Measurements from ENCODE around the gene TMEM198.
A peak's percentile ranks its signal among the peaks of the same experiment; 100 is the strongest.

TMEM198 gene

DNA sequence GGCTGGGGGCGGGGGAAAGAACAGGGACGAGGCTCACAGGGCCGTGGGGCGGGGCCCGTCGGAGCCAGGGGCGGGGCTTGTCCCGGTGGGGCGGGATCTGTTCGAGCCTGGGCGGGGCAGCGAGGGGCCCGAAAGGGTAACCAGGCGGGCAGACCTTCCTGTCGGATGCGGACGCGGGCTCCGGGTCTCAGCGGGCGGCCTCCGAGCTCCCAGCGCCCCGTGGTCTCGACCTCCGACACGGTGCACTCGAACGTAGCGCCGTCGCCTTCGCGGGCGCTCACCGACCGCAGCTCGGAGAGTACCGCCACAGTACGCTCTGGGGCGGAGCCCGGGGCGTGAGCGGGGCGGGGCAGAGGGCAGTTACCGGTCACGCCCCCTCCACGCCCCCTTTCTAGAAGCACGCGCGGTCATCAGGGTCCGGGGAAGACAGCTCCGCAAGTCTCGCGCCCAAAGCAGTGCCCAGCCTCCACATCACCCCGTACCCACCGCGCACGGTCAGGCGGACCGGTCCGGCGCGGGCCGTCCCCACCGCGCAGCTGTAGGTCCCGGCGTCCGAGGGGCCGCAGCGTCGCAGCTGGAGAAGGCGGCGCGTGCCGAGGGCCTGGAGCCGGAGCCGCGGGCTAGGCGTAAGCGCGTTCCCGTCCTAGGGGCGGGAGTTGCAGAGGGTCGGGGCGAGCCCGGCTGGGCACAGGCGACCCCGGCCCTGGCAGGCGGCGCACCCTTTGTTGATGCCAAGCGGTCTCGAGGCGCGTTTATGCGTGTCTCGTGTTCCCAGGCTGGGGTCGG, 8.7 kb downstream of the TMEM198 start:
- peak; percentile 65 for DNase-seq (ENCODE audit: low read depth)
- H3K4me3 ChIP-seq (ENCODE audit: control insufficient read depth, low read depth, low read length) = peak overlapping the region; percentile 55
- TF ChIP-seq, protein P1, sequence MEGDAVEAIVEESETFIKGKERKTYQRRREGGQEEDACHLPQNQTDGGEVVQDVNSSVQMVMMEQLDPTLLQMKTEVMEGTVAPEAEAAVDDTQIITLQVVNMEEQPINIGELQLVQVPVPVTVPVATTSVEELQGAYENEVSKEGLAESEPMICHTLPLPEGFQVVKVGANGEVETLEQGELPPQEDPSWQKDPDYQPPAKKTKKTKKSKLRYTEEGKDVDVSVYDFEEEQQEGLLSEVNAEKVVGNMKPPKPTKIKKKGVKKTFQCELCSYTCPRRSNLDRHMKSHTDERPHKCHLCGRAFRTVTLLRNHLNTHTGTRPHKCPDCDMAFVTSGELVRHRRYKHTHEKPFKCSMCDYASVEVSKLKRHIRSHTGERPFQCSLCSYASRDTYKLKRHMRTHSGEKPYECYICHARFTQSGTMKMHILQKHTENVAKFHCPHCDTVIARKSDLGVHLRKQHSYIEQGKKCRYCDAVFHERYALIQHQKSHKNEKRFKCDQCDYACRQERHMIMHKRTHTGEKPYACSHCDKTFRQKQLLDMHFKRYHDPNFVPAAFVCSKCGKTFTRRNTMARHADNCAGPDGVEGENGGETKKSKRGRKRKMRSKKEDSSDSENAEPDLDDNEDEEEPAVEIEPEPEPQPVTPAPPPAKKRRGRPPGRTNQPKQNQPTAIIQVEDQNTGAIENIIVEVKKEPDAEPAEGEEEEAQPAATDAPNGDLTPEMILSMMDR (conservative IDR thresholded peaks at IDR 0.05; ENCODE audit: control insufficient read depth, insufficient read depth, low read depth, low read length) = no peak

DNA sequence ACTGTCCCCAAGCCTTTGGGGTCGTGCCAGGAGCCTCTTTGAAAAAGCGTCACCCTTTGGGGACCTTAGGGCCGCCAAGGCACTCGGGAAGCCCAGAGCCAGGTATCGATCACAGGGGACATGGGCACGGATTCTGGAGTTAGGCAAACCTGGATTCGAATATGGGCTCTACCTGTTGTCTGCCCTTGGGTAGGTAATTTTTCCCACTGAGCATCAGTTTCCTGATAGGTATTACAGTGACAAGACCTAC, 9.3 kb downstream of the TMEM198 start:
- TF ChIP-seq, protein P1 (conservative IDR thresholded peaks at IDR 0.05; ENCODE audit: control insufficient read depth, insufficient read depth, low read depth, low read length) = no peak
- DNase-seq (ENCODE audit: low read depth) = no peak
- H3K4me3 ChIP-seq (ENCODE audit: control insufficient read depth, low read depth, low read length) = no peak overlapping the region

DNA sequence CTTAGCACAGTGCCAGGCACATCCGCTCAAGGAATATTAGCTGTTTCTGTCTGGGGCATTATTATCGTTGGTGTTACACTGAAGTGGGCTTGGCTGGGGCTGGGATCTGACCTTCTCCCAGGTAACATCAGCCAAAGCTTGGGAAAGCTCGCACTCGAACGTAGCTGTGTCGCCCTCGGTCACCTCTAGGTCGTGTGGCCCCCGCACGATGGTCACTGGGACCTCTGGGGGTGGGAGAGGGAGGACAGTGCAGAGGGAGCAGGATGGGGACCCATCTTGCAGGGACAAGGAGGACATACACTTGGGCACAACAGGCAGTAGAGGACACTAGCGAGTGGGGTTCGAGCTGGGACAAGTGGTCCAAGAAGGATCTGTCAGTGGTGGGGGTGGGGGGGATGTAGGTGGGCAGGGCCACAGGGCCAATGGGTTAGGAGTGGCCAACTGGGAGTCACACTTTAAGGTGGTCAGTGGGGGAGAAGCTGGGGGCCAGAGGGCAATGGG, 9.7 kb downstream of the TMEM198 start:
- no peak for DNase-seq (ENCODE audit: low read depth)
- no peak overlapping the region for H3K4me3 ChIP-seq (ENCODE audit: control insufficient read depth, low read depth, low read length)
- TF ChIP-seq, protein P1 (conservative IDR thresholded peaks at IDR 0.05; ENCODE audit: control insufficient read depth, insufficient read depth, low read depth, low read length) = no peak

DNA sequence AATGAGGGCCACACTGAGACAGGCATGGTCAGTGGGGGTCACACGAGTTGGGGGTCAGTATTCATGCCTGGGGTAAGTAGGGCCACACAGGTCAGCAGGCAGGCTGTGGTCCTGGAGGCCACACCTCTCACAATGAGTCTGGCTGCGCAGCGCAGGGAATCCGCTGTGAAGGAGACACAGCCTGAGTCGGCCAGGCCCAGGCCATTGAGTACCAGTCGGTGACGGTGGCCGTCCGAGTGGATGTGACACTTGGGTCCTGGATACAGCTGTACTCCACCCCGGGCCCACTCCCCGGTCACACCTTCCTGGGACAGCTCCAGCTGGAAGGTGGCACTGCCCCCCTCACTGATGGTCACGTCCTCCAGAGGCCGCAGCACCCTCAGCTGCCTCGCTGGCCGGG, 10.5 kb downstream of the TMEM198 start:
- no peak overlapping the region for H3K4me3 ChIP-seq (ENCODE audit: control insufficient read depth, low read depth, low read length)
- DNase-seq (ENCODE audit: low read depth) = no peak
- TF ChIP-seq, protein P1 (conservative IDR thresholded peaks at IDR 0.05; ENCODE audit: control insufficient read depth, insufficient read depth, low read depth, low read length) = no peak

DNA sequence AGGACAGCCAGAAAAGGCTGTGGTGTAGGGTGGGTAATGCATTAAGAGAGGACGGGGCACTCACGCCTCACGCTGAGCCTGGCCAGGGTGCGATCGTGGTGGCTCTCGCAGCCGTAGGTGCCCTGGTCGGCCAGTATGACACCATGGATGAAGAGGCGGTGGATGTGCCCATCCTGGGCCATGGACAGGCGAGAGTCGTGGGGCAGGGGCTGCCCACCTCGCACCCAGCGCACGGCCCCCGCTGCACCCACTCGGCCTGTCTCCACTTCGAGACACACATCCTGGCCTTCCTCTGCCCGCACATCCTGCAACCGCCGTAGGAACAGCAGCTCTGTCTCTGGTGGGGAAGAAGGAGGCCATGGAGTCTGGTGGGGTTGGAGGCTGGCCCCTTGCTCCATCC, 12.1 kb downstream of the TMEM198 start:
- no peak for DNase-seq (ENCODE audit: low read depth)
- TF ChIP-seq, protein P1 (conservative IDR thresholded peaks at IDR 0.05; ENCODE audit: control insufficient read depth, insufficient read depth, low read depth, low read length) = no peak
- no peak overlapping the region for H3K4me3 ChIP-seq (ENCODE audit: control insufficient read depth, low read depth, low read length)

DNA sequence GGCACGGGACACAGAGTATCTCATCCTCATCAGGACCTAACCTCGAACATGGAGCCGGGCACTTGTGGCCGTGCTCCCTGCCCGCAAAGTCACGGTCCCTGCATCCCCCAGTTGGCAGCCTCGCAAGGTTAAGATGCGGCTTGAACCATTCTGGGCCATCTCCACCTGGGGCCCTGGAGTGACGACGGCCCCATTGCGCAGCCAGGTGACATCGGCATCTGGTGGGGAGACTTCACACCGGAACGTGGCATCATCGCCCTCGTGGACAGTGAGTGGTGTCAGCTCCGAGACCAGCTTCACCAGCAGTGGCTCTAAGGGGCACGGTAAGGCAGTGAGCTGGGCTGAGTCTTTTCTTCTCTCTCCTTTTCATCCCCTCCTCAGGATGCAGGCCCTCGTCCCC, 12.6 kb downstream of the TMEM198 start:
- no peak for DNase-seq (ENCODE audit: low read depth)
- H3K4me3 ChIP-seq (ENCODE audit: control insufficient read depth, low read depth, low read length) = no peak overlapping the region
- TF ChIP-seq, protein P1 (conservative IDR thresholded peaks at IDR 0.05; ENCODE audit: control insufficient read depth, insufficient read depth, low read depth, low read length) = no peak

All from fibroblast of mammary gland (primary cell).